HEK293 (cell line): ENCODE data around the gene CPTP.
A peak's percentile ranks its signal among the peaks of the same experiment; 100 is the strongest.

ENCODE experiments used
- CTCF ChIA-PET: fragments of 350-600 bp; formaldehyde crosslinking; extraction: SDS; loops from one replicate; lab custom pipeline; 2021; ENCODE audit warnings: antibody characterized with exemption; lab: Yijun Ruan, JAX
- POLR2A ChIA-PET: fragments of 300-600 bp; formaldehyde crosslinking; extraction: SDS; loops from one replicate; lab custom pipeline; 2020; ENCODE audit warnings: antibody characterized with exemption, inconsistent platforms; lab: Yijun Ruan, JAX
- H3K27ac ChIP-seq: fragments of 200-500 bp; sonication (Bioruptor generic); 2 replicates; pipeline ENCODE4 v1.5.1; 2014; ENCODE audit warnings: low read depth, low read length, control low read depth, inconsistent platforms; ENCODE audit errors: extremely low read depth
- H3K36me3 ChIP-seq, 2 experiments: fragments of 200-500 bp in 1 of 2; sonication (Bioruptor generic) in 1 of 2; 1 replicate in 1 of 2; 2 replicates in 1 of 2; pipeline ENCODE4 v1.5.1; 2014 to 2017; ENCODE audit warnings: inconsistent platforms in 2 of 2, low read length in 2 of 2; ENCODE audit not compliant: control insufficient read depth in 2 of 2, insufficient read depth in 1 of 2
- H3K4me1 ChIP-seq: fragments of 200-500 bp; sonication (Bioruptor generic); 2 replicates; pipeline ENCODE4 v1.5.1; 2014; ENCODE audit warnings: mild to moderate bottlenecking, low read length, inconsistent platforms; ENCODE audit not compliant: control insufficient read depth, insufficient read depth
- H3K4me3 ChIP-seq: 2 replicates; pipeline ENCODE4 v1.5.1; 2011; ENCODE audit warnings: low read depth, mild to moderate bottlenecking, control low read depth, low read length, moderate library complexity
- H3K9me3 ChIP-seq: fragments of 200-500 bp; sonication (Bioruptor generic); 2 replicates; pipeline ENCODE4 v1.5.1; 2014; ENCODE audit warnings: low read depth, low read length, inconsistent platforms; ENCODE audit not compliant: control insufficient read depth, insufficient read depth
- BCL11B ChIP-seq: fragments of 450-650 bp; formaldehyde crosslinking; IDR thresholded peaks from 2 replicates; pipeline ENCODE4 v1.5.1; 2016; ENCODE audit warnings: low read depth, missing biosample characterization, missing genetic modification characterization
- FEZF1 ChIP-seq: fragments of 450-650 bp; formaldehyde crosslinking; IDR thresholded peaks from 2 replicates; pipeline ENCODE4 v1.5.1; 2016; ENCODE audit warnings: missing biosample characterization, missing genetic modification characterization
- HOXA7 ChIP-seq: sonication (generic); formaldehyde crosslinking; IDR thresholded peaks from 2 replicates; pipeline ENCODE4 v1.8.1; 2022; ENCODE audit warnings: missing genetic modification reagents, borderline replicate concordance
- KLF8 ChIP-seq: fragments of 450-650 bp; formaldehyde crosslinking; IDR thresholded peaks from 2 replicates; pipeline ENCODE4 v1.5.1; 2016; ENCODE audit warnings: missing biosample characterization, missing genetic modification characterization
- OSR2 ChIP-seq: fragments of 450-650 bp; formaldehyde crosslinking; IDR thresholded peaks from 2 replicates; pipeline ENCODE4 v1.5.1; 2016; ENCODE audit warnings: missing biosample characterization, missing genetic modification characterization
- OVOL3 ChIP-seq: fragments of 450-650 bp; formaldehyde crosslinking; IDR thresholded peaks from 2 replicates; pipeline ENCODE4 v1.5.1; 2016; ENCODE audit warnings: missing biosample characterization, missing genetic modification characterization
- REPIN1 ChIP-seq: fragments of 450-650 bp; formaldehyde crosslinking; IDR thresholded peaks from 2 replicates; pipeline ENCODE4 v1.5.1; 2017; ENCODE audit warnings: missing biosample characterization, missing genetic modification characterization, low read depth
- SP2 ChIP-seq: fragments of 450-650 bp; formaldehyde crosslinking; IDR thresholded peaks from 2 replicates; pipeline ENCODE4 v1.5.1; 2016; ENCODE audit warnings: missing biosample characterization, missing genetic modification characterization
- SP3 ChIP-seq: fragments of 450-650 bp; formaldehyde crosslinking; IDR thresholded peaks from 2 replicates; pipeline ENCODE4 v1.5.1; 2016; ENCODE audit warnings: missing biosample characterization, missing genetic modification characterization
- ZIC2 ChIP-seq: fragments of 450-650 bp; formaldehyde crosslinking; IDR thresholded peaks from 2 replicates; pipeline ENCODE4 v1.5.1; 2016; ENCODE audit warnings: missing biosample characterization, missing genetic modification characterization
- ZNF112 ChIP-seq: fragments of 450-650 bp; formaldehyde crosslinking; IDR thresholded peaks from 2 replicates; pipeline ENCODE4 v1.5.0; 2017; ENCODE audit warnings: missing biosample characterization, missing genetic modification characterization
- ZNF146 ChIP-seq: fragments of 450-650 bp; formaldehyde crosslinking; IDR thresholded peaks from 2 replicates; pipeline ENCODE4 v1.5.1; 2016; ENCODE audit warnings: missing biosample characterization, missing genetic modification characterization
- ZNF221 ChIP-seq: fragments of 450-650 bp; formaldehyde crosslinking; IDR thresholded peaks from 2 replicates; pipeline ENCODE4 v1.5.1; 2017; ENCODE audit warnings: missing biosample characterization, missing genetic modification characterization, borderline replicate concordance
- ZNF324 ChIP-seq: fragments of 450-650 bp; formaldehyde crosslinking; IDR thresholded peaks from 2 replicates; pipeline ENCODE4 v1.5.1; 2016; ENCODE audit warnings: missing biosample characterization, missing genetic modification characterization
- ZNF391 ChIP-seq: fragments of 450-650 bp; formaldehyde crosslinking; IDR thresholded peaks from 2 replicates; pipeline ENCODE4 v1.5.1; 2016; ENCODE audit warnings: low read depth, missing biosample characterization, missing genetic modification characterization, borderline replicate concordance
- ZNF423 ChIP-seq: fragments of 450-650 bp; formaldehyde crosslinking; IDR thresholded peaks from 2 replicates; pipeline ENCODE4 v1.5.1; 2016; ENCODE audit warnings: missing biosample characterization, missing genetic modification characterization
- ZNF48 ChIP-seq: fragments of 450-650 bp; formaldehyde crosslinking; IDR thresholded peaks from 2 replicates; pipeline ENCODE4 v1.5.1; 2016; ENCODE audit warnings: missing biosample characterization, missing genetic modification characterization
- ZNF701 ChIP-seq: fragments of 450-650 bp; formaldehyde crosslinking; IDR thresholded peaks from 2 replicates; pipeline ENCODE4 v1.5.1; 2016; ENCODE audit warnings: missing biosample characterization, missing genetic modification characterization
- ZNF776 ChIP-seq: fragments of 450-650 bp; formaldehyde crosslinking; IDR thresholded peaks from 2 replicates; pipeline ENCODE4 v1.5.0; 2017; ENCODE audit warnings: missing biosample characterization, missing genetic modification characterization, borderline replicate concordance
- ZNF830 ChIP-seq: fragments of 450-650 bp; IDR thresholded peaks from 2 replicates; pipeline ENCODE4 v1.5.0; 2018; ENCODE audit warnings: missing biosample characterization, missing genetic modification characterization, low read depth, mild to moderate bottlenecking, moderate library complexity
- ZNF837 ChIP-seq: fragments of 450-650 bp; formaldehyde crosslinking; IDR thresholded peaks from 2 replicates; pipeline ENCODE4 v1.5.1; 2016; ENCODE audit warnings: missing biosample characterization, missing genetic modification characterization
- TF ChIP-seq, protein P1 (sequence below): fragments of 450-650 bp; formaldehyde crosslinking; IDR thresholded peaks from 2 replicates; pipeline ENCODE4 v1.5.1; 2016; ENCODE audit warnings: missing biosample characterization, missing genetic modification characterization
- TF ChIP-seq, protein P2 (sequence below): fragments of 450-650 bp; formaldehyde crosslinking; IDR thresholded peaks from 2 replicates; pipeline ENCODE4 v1.5.1; 2016; ENCODE audit warnings: missing biosample characterization, missing genetic modification characterization, low read depth
- TF ChIP-seq, protein P3 (sequence below): fragments of 450-650 bp; formaldehyde crosslinking; IDR thresholded peaks from 2 replicates; pipeline ENCODE4 v1.5.1; 2016; ENCODE audit warnings: missing biosample characterization, missing genetic modification characterization
- TF ChIP-seq, protein P4 (sequence below): fragments of 450-650 bp; formaldehyde crosslinking; IDR thresholded peaks from 2 replicates; pipeline ENCODE4 v1.5.1; 2016; ENCODE audit warnings: missing biosample characterization, missing genetic modification characterization
- TF ChIP-seq, protein P5 (sequence below): fragments of 450-650 bp; formaldehyde crosslinking; IDR thresholded peaks from 2 replicates; pipeline ENCODE4 v1.5.1; 2016; ENCODE audit warnings: missing biosample characterization, missing genetic modification characterization

The CPTP gene

DNA sequence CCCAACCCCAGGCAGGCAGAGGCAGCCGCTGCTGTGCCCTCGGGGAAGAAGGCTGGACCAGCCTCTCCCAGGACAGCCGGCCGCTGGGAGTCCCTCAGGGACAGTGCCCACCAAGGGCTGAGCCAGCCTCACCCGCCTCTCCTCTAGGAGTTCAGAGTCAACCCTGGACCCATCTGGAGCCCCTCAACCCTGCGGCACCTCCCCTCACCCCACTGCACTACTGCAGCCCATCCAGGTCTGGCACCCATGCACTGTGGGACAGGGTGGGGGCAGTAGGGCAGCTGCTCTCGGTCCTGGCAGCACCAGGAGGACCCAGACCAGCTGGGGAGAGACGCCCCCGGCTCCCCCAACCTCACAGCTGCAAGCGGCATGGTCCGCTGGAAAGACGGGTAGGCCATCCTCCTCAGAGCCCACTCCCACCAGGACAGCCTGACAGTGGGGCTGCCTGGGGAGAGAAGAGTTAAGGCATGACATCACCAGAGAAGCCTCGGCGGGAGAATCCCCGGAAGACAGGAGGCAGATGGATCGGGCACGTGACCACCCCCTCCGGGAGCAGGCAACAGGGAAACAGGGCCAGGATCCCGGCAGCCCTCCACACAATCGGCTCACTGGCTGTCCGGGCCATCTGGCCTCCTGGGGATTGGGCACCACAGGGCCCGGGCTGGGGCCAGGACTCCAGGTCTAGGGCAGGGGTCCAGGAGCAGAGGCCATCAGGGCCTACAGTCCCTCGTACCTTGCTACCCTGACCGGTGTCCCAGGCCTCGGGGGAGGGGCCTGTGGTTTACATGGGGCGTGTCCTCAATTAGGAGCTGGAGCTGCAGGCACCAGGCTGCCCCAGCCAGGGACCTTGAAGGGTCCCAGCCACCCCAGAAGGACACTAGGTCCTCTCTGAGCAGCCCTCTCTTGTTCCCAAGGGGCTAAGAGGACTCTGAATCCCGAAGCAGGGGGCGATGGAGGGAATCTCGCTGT lies 20.0 kb upstream of the CPTP start (continued):
- TF ChIP-seq ZNF221 (tag by site-specific recombination): no peak
- TF ChIP-seq OVOL3 (tag by site-specific recombination): peak; percentile 20; the same call in 1 of the 2 replicates
- TF ChIP-seq SP3 (tag by site-specific recombination): peak; percentile 61

DNA sequence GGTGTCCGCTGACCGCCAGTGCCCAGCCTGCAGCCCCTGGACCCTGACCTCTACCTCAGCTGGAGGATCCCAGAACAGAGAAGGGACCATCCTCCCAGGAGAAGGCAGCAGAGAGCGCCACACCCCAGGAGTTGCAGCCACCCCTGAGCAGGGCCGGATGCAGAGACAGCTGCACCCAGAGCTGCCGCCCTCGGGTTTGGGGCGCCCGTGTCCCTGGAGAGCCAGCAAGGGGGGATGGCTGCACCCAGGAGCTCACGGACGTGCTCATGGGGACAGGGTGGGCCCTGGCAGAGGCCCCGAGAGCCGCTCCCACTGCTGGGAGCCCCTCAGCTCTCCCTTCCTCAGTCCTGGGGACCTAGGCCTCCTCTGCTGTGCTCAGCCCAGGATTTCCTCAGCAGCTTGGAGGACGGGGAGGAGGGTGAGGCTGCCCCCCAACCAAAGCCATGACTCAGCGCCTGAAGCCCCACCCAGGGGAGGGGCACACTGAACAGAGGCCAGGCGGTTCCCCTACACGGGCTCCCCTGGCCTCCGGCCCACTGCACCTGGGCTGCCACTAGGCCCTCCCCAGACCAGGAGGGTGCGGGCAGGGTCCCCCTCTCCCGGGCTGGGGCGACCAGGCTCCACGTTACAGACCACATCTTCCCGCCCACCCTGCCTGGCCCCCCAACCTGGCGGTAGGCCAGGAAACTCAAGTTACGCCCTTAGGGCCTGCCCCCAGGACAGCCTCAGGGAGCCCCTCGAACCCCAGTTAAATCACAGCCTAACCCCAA lies 19.1 kb upstream of the CPTP start:
- ChIA-PET CTCF (interaction anchor here (0.6 to 0.8 kb wide), 2 partner anchors 67 to 322 kb away, joined by 3 to 4 read pairs; no protein-coding TSS in a partner anchor), POLR2A (interaction anchor here (0.6 to 1.4 kb wide), 4 partner anchors 13 to 65 kb away, joined by 3 to 7 read pairs (median 4); no protein-coding TSS in a partner anchor)
- peaks cover 0 to 21% of the 10 kb centered on the region in 2 experiments; a peak in 2 of 3 replicates for H3K36me3 ChIP-seq
- H3K4me1 ChIP-seq: peaks cover 20% of the 10 kb centered on the region
- no peak overlapping the region for H3K4me3 ChIP-seq
- H3K9me3 ChIP-seq: no peaks in the 10 kb centered on the region
- H3K27ac ChIP-seq: peak overlapping the region; percentile 82
- TF ChIP-seq BCL11B (no peak; the same call in 1 of the 2 replicates), ZNF48 (no peak), ZNF776 (no peak), FEZF1 (tag by site-specific recombination) (no peak), ZNF701 (tag by site-specific recombination) (no peak), HOXA7 (CRISPR knock-in tag) (no peak), ZNF391 (tag by site-specific recombination) (no peak), ZNF423 (tag by site-specific recombination) (no peak), ZNF146 (tag by site-specific recombination) (no peak), ZNF837 (tag by site-specific recombination) (no peak), ZNF830 (tag by site-specific recombination) (no peak), ZIC2 (tag by site-specific recombination) (no peak), REPIN1 (tag by site-specific recombination) (no peak), ZNF324 (no peak), OSR2 (no peak), ZNF112 (tag by site-specific recombination) (no peak), SP2 (tag by site-specific recombination) (peak; percentile 76), KLF8 (tag by site-specific recombination) (peak; percentile 77)
- TF ChIP-seq, protein P1, sequence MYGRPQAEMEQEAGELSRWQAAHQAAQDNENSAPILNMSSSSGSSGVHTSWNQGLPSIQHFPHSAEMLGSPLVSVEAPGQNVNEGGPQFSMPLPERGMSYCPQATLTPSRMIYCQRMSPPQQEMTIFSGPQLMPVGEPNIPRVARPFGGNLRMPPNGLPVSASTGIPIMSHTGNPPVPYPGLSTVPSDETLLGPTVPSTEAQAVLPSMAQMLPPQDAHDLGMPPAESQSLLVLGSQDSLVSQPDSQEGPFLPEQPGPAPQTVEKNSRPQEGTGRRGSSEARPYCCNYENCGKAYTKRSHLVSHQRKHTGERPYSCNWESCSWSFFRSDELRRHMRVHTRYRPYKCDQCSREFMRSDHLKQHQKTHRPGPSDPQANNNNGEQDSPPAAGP (tag by site-specific recombination): peak; percentile 83
- TF ChIP-seq, protein P2, sequence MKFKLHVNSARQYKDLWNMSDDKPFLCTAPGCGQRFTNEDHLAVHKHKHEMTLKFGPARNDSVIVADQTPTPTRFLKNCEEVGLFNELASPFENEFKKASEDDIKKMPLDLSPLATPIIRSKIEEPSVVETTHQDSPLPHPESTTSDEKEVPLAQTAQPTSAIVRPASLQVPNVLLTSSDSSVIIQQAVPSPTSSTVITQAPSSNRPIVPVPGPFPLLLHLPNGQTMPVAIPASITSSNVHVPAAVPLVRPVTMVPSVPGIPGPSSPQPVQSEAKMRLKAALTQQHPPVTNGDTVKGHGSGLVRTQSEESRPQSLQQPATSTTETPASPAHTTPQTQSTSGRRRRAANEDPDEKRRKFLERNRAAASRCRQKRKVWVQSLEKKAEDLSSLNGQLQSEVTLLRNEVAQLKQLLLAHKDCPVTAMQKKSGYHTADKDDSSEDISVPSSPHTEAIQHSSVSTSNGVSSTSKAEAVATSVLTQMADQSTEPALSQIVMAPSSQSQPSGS (tag by site-specific recombination): no peak
- TF ChIP-seq, protein P3, sequence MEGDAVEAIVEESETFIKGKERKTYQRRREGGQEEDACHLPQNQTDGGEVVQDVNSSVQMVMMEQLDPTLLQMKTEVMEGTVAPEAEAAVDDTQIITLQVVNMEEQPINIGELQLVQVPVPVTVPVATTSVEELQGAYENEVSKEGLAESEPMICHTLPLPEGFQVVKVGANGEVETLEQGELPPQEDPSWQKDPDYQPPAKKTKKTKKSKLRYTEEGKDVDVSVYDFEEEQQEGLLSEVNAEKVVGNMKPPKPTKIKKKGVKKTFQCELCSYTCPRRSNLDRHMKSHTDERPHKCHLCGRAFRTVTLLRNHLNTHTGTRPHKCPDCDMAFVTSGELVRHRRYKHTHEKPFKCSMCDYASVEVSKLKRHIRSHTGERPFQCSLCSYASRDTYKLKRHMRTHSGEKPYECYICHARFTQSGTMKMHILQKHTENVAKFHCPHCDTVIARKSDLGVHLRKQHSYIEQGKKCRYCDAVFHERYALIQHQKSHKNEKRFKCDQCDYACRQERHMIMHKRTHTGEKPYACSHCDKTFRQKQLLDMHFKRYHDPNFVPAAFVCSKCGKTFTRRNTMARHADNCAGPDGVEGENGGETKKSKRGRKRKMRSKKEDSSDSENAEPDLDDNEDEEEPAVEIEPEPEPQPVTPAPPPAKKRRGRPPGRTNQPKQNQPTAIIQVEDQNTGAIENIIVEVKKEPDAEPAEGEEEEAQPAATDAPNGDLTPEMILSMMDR (tag by site-specific recombination): no peak
- TF ChIP-seq, protein P4, sequence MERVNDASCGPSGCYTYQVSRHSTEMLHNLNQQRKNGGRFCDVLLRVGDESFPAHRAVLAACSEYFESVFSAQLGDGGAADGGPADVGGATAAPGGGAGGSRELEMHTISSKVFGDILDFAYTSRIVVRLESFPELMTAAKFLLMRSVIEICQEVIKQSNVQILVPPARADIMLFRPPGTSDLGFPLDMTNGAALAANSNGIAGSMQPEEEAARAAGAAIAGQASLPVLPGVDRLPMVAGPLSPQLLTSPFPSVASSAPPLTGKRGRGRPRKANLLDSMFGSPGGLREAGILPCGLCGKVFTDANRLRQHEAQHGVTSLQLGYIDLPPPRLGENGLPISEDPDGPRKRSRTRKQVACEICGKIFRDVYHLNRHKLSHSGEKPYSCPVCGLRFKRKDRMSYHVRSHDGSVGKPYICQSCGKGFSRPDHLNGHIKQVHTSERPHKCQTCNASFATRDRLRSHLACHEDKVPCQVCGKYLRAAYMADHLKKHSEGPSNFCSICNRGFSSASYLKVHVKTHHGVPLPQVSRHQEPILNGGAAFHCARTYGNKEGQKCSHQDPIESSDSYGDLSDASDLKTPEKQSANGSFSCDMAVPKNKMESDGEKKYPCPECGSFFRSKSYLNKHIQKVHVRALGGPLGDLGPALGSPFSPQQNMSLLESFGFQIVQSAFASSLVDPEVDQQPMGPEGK (tag by site-specific recombination): peak; percentile 97
- TF ChIP-seq, protein P5, sequence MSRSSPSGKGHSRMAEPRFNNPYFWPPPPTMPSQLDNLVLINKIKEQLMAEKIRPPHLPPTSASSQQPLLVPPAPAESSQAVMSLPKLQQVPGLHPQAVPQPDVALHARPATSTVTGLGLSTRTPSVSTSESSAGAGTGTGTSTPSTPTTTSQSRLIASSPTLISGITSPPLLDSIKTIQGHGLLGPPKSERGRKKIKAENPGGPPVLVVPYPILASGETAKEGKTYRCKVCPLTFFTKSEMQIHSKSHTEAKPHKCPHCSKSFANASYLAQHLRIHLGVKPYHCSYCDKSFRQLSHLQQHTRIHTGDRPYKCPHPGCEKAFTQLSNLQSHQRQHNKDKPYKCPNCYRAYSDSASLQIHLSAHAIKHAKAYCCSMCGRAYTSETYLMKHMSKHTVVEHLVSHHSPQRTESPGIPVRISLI (tag by site-specific recombination): no peak
